SK-N-MC (cell line): ENCODE data around the gene TRAIP.

Experiments used
- EZH2 ChIP-seq: fragments of 200-600 bp; sonication (generic); IDR thresholded peaks from one replicate; pipeline ENCODE4 v1.6.1; 2017; ENCODE audit warnings: antibody characterized with exemption
- FOXP2 ChIP-seq: optimal IDR thresholded peaks from 2 replicates; pipeline ENCODE3; 2011; ENCODE audit warnings: mild to moderate bottlenecking, moderate library complexity; ENCODE audit not compliant: insufficient read depth; ENCODE audit errors: extremely low read length, control extremely low read depth
- POLR2AphosphoS5 ChIP-seq: IDR thresholded peaks from 2 replicates; pipeline ENCODE4 v1.6.1; 2012; ENCODE audit warnings: mild to moderate bottlenecking, low read depth, low read length, borderline replicate concordance

DNA sequence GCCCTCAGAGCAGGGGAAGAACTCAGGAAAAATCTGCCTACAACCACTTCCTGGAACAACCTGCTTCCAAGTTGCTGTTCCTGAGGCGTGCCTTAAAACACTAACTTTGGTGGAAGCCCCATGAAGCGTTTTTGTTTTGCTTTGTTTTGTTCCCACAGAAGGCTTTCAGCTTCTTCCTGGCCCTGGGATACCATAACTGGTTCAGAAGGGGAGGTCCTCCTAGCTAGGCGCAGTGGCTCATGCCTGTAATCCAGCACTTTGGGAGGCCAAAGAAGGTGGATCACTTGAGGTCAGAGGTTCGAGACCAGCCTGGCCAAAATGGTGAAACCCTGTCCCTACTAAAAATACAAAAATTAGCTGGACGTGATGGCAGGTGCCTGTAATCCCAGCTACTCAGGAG is 68.8 kb downstream of the TRAIP start:
- TF ChIP-seq EZH2 (no peak), FOXP2 (no peak), POLR2AphosphoS5 (no peak)
